Activated T-helper 9 cell treated with anti-CD3 and anti-CD28 coated beads, Interleukin-2, amount 50 U/mL, for 16 hours (primary cell): ENCODE results near the gene MRPS31.

ENCODE experiments used
- DNase-seq: peaks from one replicate; pipeline ENCODE4 v3.0.0-alpha.2; 2020; ENCODE audit warnings: low read depth

MRPS31 gene

GRCh38 chr13:40770934-40771618, at the start of gene MRPS31:
MRPS31 (minus strand) TSS chr13:40771190; CDS start chr13:40771136, 54 bp downstream.
- DNase-seq: peak; percentile 92

GRCh38 chr13:40819797-40820315, 48.9 kb upstream of the MRPS31 start:
- no peak for DNase-seq

GRCh38 chr13:40818926-40819325, 47.9 kb upstream of the MRPS31 start:
- no peak for DNase-seq

GRCh38 chr13:40814803-40815202, 43.8 kb upstream of the MRPS31 start:
- DNase-seq: no peak

- DNase-seq: no peak
Observed at GRCh38 chr13:40813667-40814454, 42.9 kb upstream of the MRPS31 start.

- DNase-seq: no peak
Observed at GRCh38 chr13:40812724-40813445, 41.9 kb upstream of the MRPS31 start.

GRCh38 chr13:40812102-40812501, 41.1 kb upstream of the MRPS31 start:
- DNase-seq: no peak

- DNase-seq: no peak
Observed at GRCh38 chr13:40809471-40809870, 38.5 kb upstream of the MRPS31 start.

GRCh38 chr13:40806241-40806640, 35.3 kb upstream of the MRPS31 start:
- DNase-seq: no peak

GRCh38 chr13:40803316-40803715, 32.3 kb upstream of the MRPS31 start:
- no peak for DNase-seq

GRCh38 chr13:40801255-40802217, 30.5 kb upstream of the MRPS31 start:
- no peak for DNase-seq

GRCh38 chr13:40800559-40800958, 29.6 kb upstream of the MRPS31 start:
- DNase-seq: no peak

- DNase-seq: no peak
Observed at GRCh38 chr13:40799508-40799907, 28.5 kb upstream of the MRPS31 start.

GRCh38 chr13:40798380-40798779, 27.4 kb upstream of the MRPS31 start:
- no peak for DNase-seq

- no peak for DNase-seq
Observed at GRCh38 chr13:40796649-40797048, 25.7 kb upstream of the MRPS31 start.

- no peak for DNase-seq
Observed at GRCh38 chr13:40794414-40795368, 23.7 kb upstream of the MRPS31 start.

GRCh38 chr13:40793339-40793738, 22.3 kb upstream of the MRPS31 start:
- DNase-seq: no peak

GRCh38 chr13:40792284-40793051, 21.5 kb upstream of the MRPS31 start:
- no peak for DNase-seq

- no peak for DNase-seq
Observed at GRCh38 chr13:40790154-40790616, 19.2 kb upstream of the MRPS31 start.
